Activated CD8-positive, alpha-beta memory T cell treated with anti-CD3 and anti-CD28 coated beads for 1 hour (primary cell): Measurements from ENCODE around the gene MALRD1.
"Not testable (repeated sequence)": the region's sequence is repeated elsewhere in the genome, so short reads cannot be mapped to it uniquely, and the experiment has no call there.

Experiments used
- DNase-seq, 2 donors: peaks; one replicate each; pipeline ENCODE4 v3.0.0-alpha.2; 2020; ENCODE audit warnings: low read depth in 1 of 2; ENCODE audit errors: extremely low read depth in 1 of 2

The MALRD1 gene

GRCh38 chr10:19750972-19751371, 702.4 kb downstream of the MALRD1 start:
- DNase-seq = no peak

- DNase-seq = no peak
Measured at GRCh38 chr10:19756919-19757318, 708.3 kb downstream of the MALRD1 start.

GRCh38 chr10:19762026-19762425, 713.4 kb downstream of the MALRD1 start:
- no peak for DNase-seq

- DNase-seq = no peak
Measured at GRCh38 chr10:19764111-19764510, 715.5 kb downstream of the MALRD1 start.

- DNase-seq = no peak
Measured at GRCh38 chr10:19767876-19768275, 719.3 kb downstream of the MALRD1 start.

GRCh38 chr10:19769826-19770225, 721.2 kb downstream of the MALRD1 start:
- DNase-seq = not testable (repeated sequence)

- no peak for DNase-seq
Measured at GRCh38 chr10:19772972-19773371, 724.4 kb downstream of the MALRD1 start.

- DNase-seq = no peak
Measured at GRCh38 chr10:19775296-19775695, 726.7 kb downstream of the MALRD1 start.

GRCh38 chr10:19777806-19778205, 729.2 kb downstream of the MALRD1 start:
- no peak for DNase-seq

GRCh38 chr10:19778996-19779395, 730.4 kb downstream of the MALRD1 start:
- no peak for DNase-seq

GRCh38 chr10:19782430-19783089, 734.0 kb downstream of the MALRD1 start:
- DNase-seq = no peak

- DNase-seq = no peak
Measured at GRCh38 chr10:19783721-19784120, 735.1 kb downstream of the MALRD1 start.
